ENCODE results near the gene GTF3C1. TPM values are rescaled to one million over a fixed set of nuclear protein-coding genes. Genes with fewer than 3 reads are reported as not detected.

GTF3C1 gene
- total and polyA plus RNA-seq, 2 experiments from 2014 or later, result 33.4 to 52.1 TPM

DNA sequence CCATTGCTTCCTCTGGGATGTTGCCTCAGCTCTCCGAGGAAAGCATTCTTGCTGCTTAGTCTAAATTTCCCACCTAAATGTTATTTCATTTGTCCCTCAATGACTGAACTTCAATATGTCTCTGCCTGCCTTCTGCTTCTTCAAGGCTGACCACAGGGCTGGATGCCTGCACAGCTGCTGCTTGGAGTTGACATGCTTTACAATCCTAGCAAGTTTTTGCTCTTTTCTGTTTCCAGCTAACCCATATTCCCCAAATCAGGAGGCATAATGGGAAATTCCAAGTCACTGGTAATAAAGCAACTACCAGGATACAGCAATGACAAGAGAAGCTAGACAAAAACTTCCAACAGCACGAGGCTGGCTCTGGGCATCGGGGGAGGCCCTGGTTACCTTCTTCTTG, 48.9 kb downstream of the GTF3C1 start:
- no peak overlapping the region for H3K4me2 ChIP-seq (ENCODE audit: unreplicated experiment)
- in situ Hi-C loops (cut with MboI), result no loop called here
- no peak overlapping the region for H3K9ac ChIP-seq
- peaks cover 33% of the 10 kb centered on the region; the same call in 1 of the 2 replicates for H3K36me3 ChIP-seq (ENCODE audit: low read depth)
- peaks cover 3% of the 10 kb centered on the region for H3K4me1 ChIP-seq (ENCODE audit: insufficient read depth)
- no peaks in the 10 kb centered on the region for H3K79me2 ChIP-seq (ENCODE audit: insufficient read depth)
- H3F3A ChIP-seq (ENCODE audit: insufficient read depth), result no peaks in the 10 kb centered on the region
- TF ChIP-seq EZH2phosphoT487 (IDR thresholded peaks at IDR 0.05; ENCODE audit: insufficient read depth, low read depth) (no peak), EZH2 (IDR thresholded peaks at IDR 0.05; ENCODE audit: insufficient read depth, poor library complexity, severe bottlenecking) (no peak)
- no peaks in the 10 kb centered on the region for H4K20me1 ChIP-seq (ENCODE audit: insufficient read depth)
- H3K27me3 ChIP-seq (replicated peaks; ENCODE audit: insufficient read depth), result no peaks in the 10 kb centered on the region
- no peak overlapping the region for H3K4me3 ChIP-seq
- no peak for DNase-seq
- no peaks in the 10 kb centered on the region for H3K9me3 ChIP-seq (ENCODE audit: low read depth)
- H2AFZ ChIP-seq, result no peak overlapping the region
- WGBS, 2 experiments (ENCODE audit: low coverage in 1 of 2, low lambda C conversion rate in 2 of 2, missing lambda C conversion rate in 2 of 2), result 47 to 64% methylated on average over 3 of the region's 3 CpGs
- no peaks in the 10 kb centered on the region for H3K9me2 ChIP-seq (ENCODE audit: insufficient read depth)
- no peak overlapping the region for H3K27ac ChIP-seq

DNA sequence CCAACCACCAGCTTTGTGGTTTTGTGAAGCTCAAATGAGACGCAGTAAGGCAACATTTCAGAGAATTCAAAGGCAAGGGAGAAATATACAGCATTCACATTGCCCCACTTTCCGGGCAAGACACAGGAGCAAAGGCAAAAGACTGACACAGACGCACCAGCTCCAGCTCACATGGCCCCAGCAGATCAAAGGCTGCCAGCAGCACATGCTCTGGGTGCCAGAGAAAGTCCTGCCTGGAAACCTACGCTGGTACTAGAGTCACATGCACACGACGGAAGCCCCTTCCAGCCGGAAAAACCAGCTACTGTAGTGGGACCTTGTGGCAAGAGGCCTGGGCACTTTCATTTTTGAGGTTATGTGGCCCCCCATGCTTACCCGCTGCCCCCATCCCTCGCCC, 50.1 kb downstream of the GTF3C1 start:
- H3F3A ChIP-seq (ENCODE audit: insufficient read depth), result no peaks in the 10 kb centered on the region
- no peaks in the 10 kb centered on the region for H3K9me2 ChIP-seq (ENCODE audit: insufficient read depth)
- no peaks in the 10 kb centered on the region for H3K27me3 ChIP-seq (replicated peaks; ENCODE audit: insufficient read depth)
- peaks cover 34% of the 10 kb centered on the region; the same call in 1 of the 2 replicates for H3K36me3 ChIP-seq (ENCODE audit: low read depth)
- no peak overlapping the region for H3K27ac ChIP-seq
- H3K9ac ChIP-seq, result no peak overlapping the region
- no peaks in the 10 kb centered on the region for H4K20me1 ChIP-seq (ENCODE audit: insufficient read depth)
- in situ Hi-C loops (cut with MboI), result no loop called here
- H2AFZ ChIP-seq, result no peak overlapping the region
- no peak for DNase-seq
- H3K4me3 ChIP-seq, result no peak overlapping the region
- no peaks in the 10 kb centered on the region for H3K79me2 ChIP-seq (ENCODE audit: insufficient read depth)
- no peak overlapping the region for H3K4me2 ChIP-seq (ENCODE audit: unreplicated experiment)
- 79 to 84% methylated on average over 7 to 9 of the region's 9 CpGs for WGBS, 2 experiments (ENCODE audit: low coverage in 1 of 2, low lambda C conversion rate in 2 of 2, missing lambda C conversion rate in 2 of 2)
- H3K4me1 ChIP-seq (ENCODE audit: insufficient read depth), result peaks cover 12% of the 10 kb centered on the region
- H3K9me3 ChIP-seq (ENCODE audit: low read depth), result no peaks in the 10 kb centered on the region
- TF ChIP-seq EZH2 (IDR thresholded peaks at IDR 0.05; ENCODE audit: insufficient read depth, poor library complexity, severe bottlenecking), result no peak
- no peak for TF ChIP-seq EZH2phosphoT487 (IDR thresholded peaks at IDR 0.05; ENCODE audit: insufficient read depth, low read depth)

DNA sequence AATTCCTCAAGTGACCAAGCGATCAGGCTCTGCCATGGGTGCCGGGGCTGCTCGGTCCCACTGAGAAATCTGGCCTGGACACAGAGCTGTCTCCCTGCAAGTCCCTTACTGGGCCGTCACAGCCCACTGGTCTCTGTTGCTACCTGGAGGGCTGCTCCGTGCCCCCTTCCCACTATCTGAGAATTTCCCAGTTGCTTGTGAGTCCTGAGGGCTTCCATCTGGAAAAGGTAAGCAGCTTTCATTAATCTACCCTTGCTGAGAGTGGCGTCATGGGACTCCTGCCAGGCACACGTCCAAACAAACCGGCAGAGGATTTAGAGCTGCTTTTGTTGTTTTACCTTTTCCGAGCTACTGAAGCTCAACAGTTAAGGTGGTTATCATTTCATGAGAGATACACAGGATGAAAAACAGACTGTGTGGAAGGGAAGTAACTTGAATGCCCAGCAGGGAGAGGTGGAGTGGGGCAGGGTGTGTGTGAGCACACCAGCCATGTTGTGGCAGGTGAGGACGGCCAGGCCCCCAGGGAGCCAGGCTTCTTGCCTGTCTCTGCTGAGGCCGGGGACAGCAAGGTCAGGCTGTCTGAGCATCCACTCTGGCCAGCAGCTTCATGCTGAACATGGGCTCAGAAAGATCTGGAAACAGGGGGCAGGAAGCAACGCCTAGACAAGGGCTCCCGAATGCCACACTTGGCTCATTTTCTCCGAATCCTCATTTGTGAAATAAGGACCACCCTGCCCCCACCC, 50.6 kb downstream of the GTF3C1 start:
- in situ Hi-C loops (cut with MboI), result no loop called here
- Histone ChIP-seq H3K4me1 (ENCODE audit: insufficient read depth) (peaks cover 12% of the 10 kb centered on the region), H3K4me2 (ENCODE audit: unreplicated experiment) (no peak overlapping the region), H3K36me3 (ENCODE audit: low read depth) (peaks cover 40% of the 10 kb centered on the region; the same call in 1 of the 2 replicates), H2AFZ (no peak overlapping the region), H3K9me3 (ENCODE audit: low read depth) (no peaks in the 10 kb centered on the region), H3K27ac (no peak overlapping the region), H3K4me3 (no peak overlapping the region), H3F3A (ENCODE audit: insufficient read depth) (no peaks in the 10 kb centered on the region), H4K20me1 (ENCODE audit: insufficient read depth) (no peaks in the 10 kb centered on the region), H3K9me2 (ENCODE audit: insufficient read depth) (no peaks in the 10 kb centered on the region), H3K27me3 (replicated peaks; ENCODE audit: insufficient read depth) (no peaks in the 10 kb centered on the region), H3K79me2 (ENCODE audit: insufficient read depth) (no peaks in the 10 kb centered on the region), H3K9ac (no peak overlapping the region)
- TF ChIP-seq EZH2phosphoT487 (IDR thresholded peaks at IDR 0.05; ENCODE audit: insufficient read depth, low read depth), result no peak
- no peak for DNase-seq
- WGBS, 2 experiments (ENCODE audit: low coverage in 1 of 2, low lambda C conversion rate in 2 of 2, missing lambda C conversion rate in 2 of 2), result 86 to 91% methylated on average over 14 of the region's 14 CpGs

DNA sequence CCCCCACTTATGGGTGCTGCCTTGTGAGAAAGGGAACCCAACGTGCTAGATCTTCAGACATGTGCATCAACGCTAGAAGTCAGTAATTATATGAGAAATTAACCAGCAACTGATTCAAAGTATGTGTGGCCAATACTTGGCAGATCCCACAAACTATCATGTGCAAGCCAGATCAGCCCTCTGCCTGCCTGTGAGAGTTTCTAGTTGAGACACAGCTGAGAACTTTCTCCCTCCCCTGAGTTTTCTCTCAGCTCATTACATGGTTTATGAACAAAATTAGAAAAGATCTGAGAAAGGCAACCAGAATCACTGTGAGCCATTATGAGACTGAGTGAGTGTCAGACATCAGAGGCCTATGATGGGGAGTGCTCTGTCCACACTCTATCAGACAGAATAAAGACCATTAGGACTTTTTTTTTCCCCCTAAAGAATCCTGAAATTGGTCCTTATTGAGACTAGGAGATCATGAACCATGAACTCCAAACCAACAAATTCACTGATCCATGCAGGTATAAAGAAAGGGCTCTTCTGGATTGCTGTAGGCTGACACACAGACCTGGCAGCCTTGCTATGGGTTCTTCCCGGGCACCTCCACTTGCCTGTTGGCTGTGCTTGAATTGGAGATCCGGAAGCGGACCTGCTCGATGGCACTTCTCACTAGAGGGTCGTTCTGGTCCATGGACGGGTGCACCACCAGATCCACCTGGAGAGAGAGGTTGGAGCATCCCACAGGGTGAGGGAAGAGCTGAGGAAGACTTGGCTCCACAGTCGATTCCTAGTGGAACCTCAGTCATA, 51.5 kb downstream of the GTF3C1 start:
- Histone ChIP-seq H3K4me3 (no peak overlapping the region), H3K79me2 (ENCODE audit: insufficient read depth) (no peaks in the 10 kb centered on the region), H3K9me2 (ENCODE audit: insufficient read depth) (no peaks in the 10 kb centered on the region), H2AFZ (no peak overlapping the region), H3K9me3 (ENCODE audit: low read depth) (no peaks in the 10 kb centered on the region), H4K20me1 (ENCODE audit: insufficient read depth) (no peaks in the 10 kb centered on the region), H3K4me1 (ENCODE audit: insufficient read depth) (peaks cover 12% of the 10 kb centered on the region), H3K4me2 (ENCODE audit: unreplicated experiment) (no peak overlapping the region), H3K9ac (no peak overlapping the region), H3K27ac (no peak overlapping the region), H3K36me3 (ENCODE audit: low read depth) (peaks cover 41% of the 10 kb centered on the region; the same call in 1 of the 2 replicates), H3F3A (ENCODE audit: insufficient read depth) (no peaks in the 10 kb centered on the region), H3K27me3 (replicated peaks; ENCODE audit: insufficient read depth) (no peaks in the 10 kb centered on the region)
- no peak for TF ChIP-seq EZH2phosphoT487 (IDR thresholded peaks at IDR 0.05; ENCODE audit: insufficient read depth, low read depth)
- TF ChIP-seq EZH2 (IDR thresholded peaks at IDR 0.05; ENCODE audit: insufficient read depth, poor library complexity, severe bottlenecking), result no peak
- in situ Hi-C loops (cut with MboI), result no loop called here
- DNase-seq, result peak; percentile 11
- whole genome bisulfite sequencing, 2 experiments (ENCODE audit: low coverage in 1 of 2, low lambda C conversion rate in 2 of 2, missing lambda C conversion rate in 2 of 2), result 72 to 81% methylated on average over 9 of the region's 9 CpGs
